HG03196 (cell line): ENCODE measurements around the gene MCAM.
A peak's percentile ranks its signal among the peaks of the same experiment; 100 is the strongest.

Source experiments
- ATAC-seq: cut with Tn5 transposase; IDR thresholded peaks from one replicate; pipeline ENCODE4 v1.9.1; 2021; ENCODE audit not compliant: unreplicated experiment

Gene MCAM

GRCh38 chr11:119332111-119332765, 15.3 kb upstream of the MCAM start:
- ATAC-seq: no peak

- no peak for ATAC-seq
These were observed 13.3 kb upstream of the MCAM start for GRCh38 chr11:119330237-119330636.

GRCh38 chr11:119329320-119329719, 12.4 kb upstream of the MCAM start:
- no peak for ATAC-seq

GRCh38 chr11:119324189-119324588, 7.3 kb upstream of the MCAM start:
- ATAC-seq: no peak

- ATAC-seq: no peak
These were observed 6.7 kb upstream of the MCAM start for GRCh38 chr11:119323532-119324033.

GRCh38 chr11:119322921-119323531, 6.1 kb upstream of the MCAM start:
- no peak for ATAC-seq

GRCh38 chr11:119322360-119322739, 5.4 kb upstream of the MCAM start:
- ATAC-seq: no peak

- peak; percentile 39 for ATAC-seq
These were observed 4.0 kb upstream of the MCAM start for GRCh38 chr11:119320776-119321524.

- no peak for ATAC-seq
These were observed 3.4 kb upstream of the MCAM start for GRCh38 chr11:119320240-119320775.

- ATAC-seq: no peak
These were observed 2.8 kb upstream of the MCAM start for GRCh38 chr11:119319700-119320239.

- no peak for ATAC-seq
These were observed 2.3 kb upstream of the MCAM start for GRCh38 chr11:119319136-119319699.

GRCh38 chr11:119318240-119319135, 1.6 kb upstream of the MCAM start:
- ATAC-seq: no peak

GRCh38 chr11:119317592-119318239, 786 bp upstream of the MCAM start:
- no peak for ATAC-seq

- no peak for ATAC-seq
These were observed 758 bp downstream of the MCAM start for GRCh38 chr11:119316016-119316728.

GRCh38 chr11:119315131-119316015, 1.6 kb downstream of the MCAM start:
- no peak for ATAC-seq

- no peak for ATAC-seq
These were observed 2.2 kb downstream of the MCAM start for GRCh38 chr11:119314726-119315125.

- ATAC-seq: no peak
These were observed 6.3 kb downstream of the MCAM start for GRCh38 chr11:119310682-119311052.
